H1 (cell line): ENCODE results near the gene RPLP2. TPM values are rescaled to one million over a fixed set of nuclear protein-coding genes. Genes with fewer than 3 reads are reported as not detected.

Experiments
- ASH2L ChIP-seq: fragments of 200-600, 300-600 bp; sonication (generic); IDR thresholded peaks from one replicate; pipeline ENCODE4 v1.7.1; 2017; ENCODE audit warnings: low read length
- polyA plus RNA-seq, 7 experiments: library from polyadenylated mRNA; depleted of rRNA in 3 of 7; stranded (reverse) in 5 of 7; unstranded in 2 of 7; fragments of >200 nt in 5 of 7; fragments of 200-250 nt in 2 of 7; gene quantifications; 1 replicate in 5 of 7; 2 replicates in 1 of 7; 4 replicates in 1 of 7; pipeline versions ENCODE4 v1.2.1 to v1.2.3, GENCODE V29; 2011 to 2013; ENCODE audit warnings: missing spikeins in 2 of 7, mixed read lengths in 2 of 7
- total RNA-seq: library from RNA; stranded (reverse); fragmentation: NEBNext Ultra II Directional; extraction: Animal tissue kit (Norgen Biotek cat#: 25700); gene quantifications from 2 replicates; pipeline ENCODE4 v1.2.1, GENCODE V29; 2021

RPLP2 gene
- total and polyA plus RNA-seq, 2 of the 8 experiments (the other 6 are each of a cell fraction or from before 2014, with no cell fraction given): 1,789 to 2,106 TPM

DNA sequence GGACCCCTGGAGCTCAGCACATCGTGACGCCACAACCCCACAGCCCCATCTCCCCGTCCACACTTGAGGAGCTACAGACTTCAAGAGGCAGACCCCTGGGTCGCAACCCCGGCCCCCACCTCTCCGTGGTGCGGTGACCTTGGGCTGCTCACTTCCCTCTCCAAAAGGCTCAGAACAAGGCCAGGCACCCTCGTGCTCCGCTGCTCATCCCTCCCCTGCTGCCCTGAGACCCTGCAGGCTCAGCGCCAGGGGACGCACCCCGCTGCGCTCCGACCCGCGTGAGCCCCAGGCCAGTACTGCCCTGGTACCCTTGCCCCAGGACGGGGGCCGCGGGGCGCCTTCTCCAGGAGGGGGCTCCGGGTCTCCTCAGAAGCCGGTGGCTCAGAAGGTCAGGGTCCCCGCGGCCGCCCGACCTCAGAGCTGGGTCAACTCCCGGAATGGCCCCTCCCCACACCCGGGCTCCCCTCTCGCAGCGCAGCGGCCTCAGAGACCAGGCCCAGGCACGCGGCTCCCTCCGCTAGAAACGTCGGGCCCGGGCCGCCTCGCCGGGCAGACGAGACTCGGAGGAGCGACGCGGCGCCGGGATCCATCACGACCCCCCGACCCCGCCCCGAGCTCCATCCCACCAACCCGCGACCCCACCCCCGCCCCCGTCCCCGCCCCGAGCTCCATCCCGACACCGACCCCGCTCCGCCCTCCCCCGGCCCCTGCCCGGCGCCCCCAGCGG, 33.0 kb upstream of the RPLP2 start (continued):
- TF ChIP-seq ASH2L: peak; percentile 12
